Cardiac fibroblast (primary cell): ENCODE data around the gene GSE1.

Experiments
- DNase-seq, 2 donors: peaks; one replicate each; pipeline versions ENCODE4 v3.0.0 to v3.0.0-alpha.2; 2010; ENCODE audit warnings: low read depth in 2 of 2
- H3K4me3 ChIP-seq, 2 donors: replicated peaks in 1 of 2; 1 replicate in 1 of 2; 2 replicates in 1 of 2; pipeline ENCODE4 v1.5.1; 2011; ENCODE audit warnings: low read depth in 2 of 2, low read length in 2 of 2, mild to moderate bottlenecking in 2 of 2, moderate library complexity in 1 of 2
- CTCF ChIP-seq: IDR thresholded peaks from one replicate; pipeline ENCODE4 v1.5.1; 2011; ENCODE audit warnings: low read depth, mild to moderate bottlenecking, low read length, inconsistent platforms

GSE1 gene

GRCh38 chr16:85699628-85700027 is 86.5 kb downstream of the GSE1 start:
- peak; percentile 35 to 72 for DNase-seq
- H3K4me3 ChIP-seq, result no peak overlapping the region
- no peak for TF ChIP-seq CTCF

GRCh38 chr16:85704011-85704410 is 90.9 kb downstream of the GSE1 start:
- no peak overlapping the region for H3K4me3 ChIP-seq
- DNase-seq, result no peak
- no peak for TF ChIP-seq CTCF

GRCh38 chr16:85704900-85705846 is 92.1 kb downstream of the GSE1 start:
- H3K4me3 ChIP-seq, result no peak overlapping the region
- TF ChIP-seq CTCF, result no peak

GRCh38 chr16:85706449-85707034 is 93.4 kb downstream of the GSE1 start:
- H3K4me3 ChIP-seq, result no peak overlapping the region
- no peak for DNase-seq
- no peak for TF ChIP-seq CTCF

More at GRCh38 chr16:85704900-85705846, 92.1 kb downstream of the GSE1 start:
- no peak for DNase-seq

- TF ChIP-seq CTCF, result no peak
- DNase-seq, result no peak
- no peak overlapping the region for H3K4me3 ChIP-seq
Observed at GRCh38 chr16:85707528-85708095, 94.5 kb downstream of the GSE1 start.

GRCh38 chr16:85708338-85708737 is 95.2 kb downstream of the GSE1 start:
- no peak for TF ChIP-seq CTCF
- DNase-seq, result no peak
- no peak overlapping the region for H3K4me3 ChIP-seq
